Stimulated activated CD4-positive, alpha-beta T cell treated with anti-CD3 and anti-CD28 coated beads, Interleukin-2, amount 100 ng/mL, for 48 hours (primary cell): ENCODE measurements around the gene CEP350.
"Not testable (repeated sequence)": the region's sequence is repeated elsewhere in the genome, so short reads cannot be mapped to it uniquely, and the experiment has no call there.

Experiments
- DNase-seq, 2 donors: peaks; one replicate each; pipeline ENCODE4 v3.0.0-alpha.2; 2020

CEP350 gene

DNA sequence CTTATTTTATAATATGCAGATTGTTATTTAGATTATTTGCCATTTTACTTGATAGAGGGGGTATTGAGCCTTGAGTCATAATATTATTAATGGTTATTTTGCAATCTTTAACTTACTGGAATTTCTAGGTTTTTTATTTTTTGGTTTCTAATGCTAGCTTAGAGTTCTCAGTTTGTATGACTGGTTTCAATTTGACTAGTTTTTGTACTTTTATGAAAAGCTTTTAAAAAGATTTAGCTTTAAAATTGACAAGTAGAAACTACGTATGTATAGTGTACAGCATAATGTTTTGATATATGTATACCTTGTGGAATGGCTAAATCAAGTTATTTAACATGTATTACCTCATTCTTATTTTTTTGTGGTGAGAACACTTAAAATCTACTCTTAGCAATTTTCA lies 41.5 kb downstream of the CEP350 start:
- no peak for DNase-seq

DNA sequence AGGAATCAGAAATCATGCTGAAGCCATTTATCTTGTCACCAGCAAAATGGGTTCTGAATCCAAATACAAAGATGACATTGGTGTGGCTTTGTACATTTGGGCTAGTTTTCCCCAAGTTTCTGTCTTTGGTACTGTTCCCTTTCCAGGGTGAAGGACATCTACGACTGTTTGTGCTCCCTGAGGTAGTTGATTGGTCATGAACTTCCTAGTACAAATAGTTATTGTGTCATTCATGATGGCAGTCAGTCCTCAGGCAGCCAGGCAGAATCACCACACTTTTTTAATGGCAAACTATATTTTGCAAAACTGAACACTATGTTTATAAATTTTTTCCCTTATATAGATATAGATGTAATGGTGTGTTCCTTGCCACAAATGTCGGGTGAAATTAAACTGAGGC lies 46.0 kb downstream of the CEP350 start:
- no peak for DNase-seq

DNA sequence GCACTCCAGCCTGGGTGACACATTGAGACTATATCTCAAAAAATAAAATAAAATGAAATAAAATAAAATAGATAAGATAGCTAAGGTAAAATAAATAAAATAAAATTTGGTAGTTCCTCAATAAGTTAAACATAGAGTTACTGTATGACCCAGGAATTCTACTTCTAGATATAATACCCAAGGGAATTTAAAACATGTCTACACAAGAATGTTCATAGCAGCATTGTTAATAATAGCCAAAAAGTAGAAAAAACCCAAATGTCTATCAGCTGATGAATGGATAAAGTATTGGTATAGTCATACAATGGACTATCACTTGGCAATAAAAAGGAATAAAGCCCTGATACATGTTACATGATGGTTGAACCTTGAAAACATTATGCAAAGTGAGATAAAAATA lies 47.8 kb downstream of the CEP350 start:
- DNase-seq = no peak

DNA sequence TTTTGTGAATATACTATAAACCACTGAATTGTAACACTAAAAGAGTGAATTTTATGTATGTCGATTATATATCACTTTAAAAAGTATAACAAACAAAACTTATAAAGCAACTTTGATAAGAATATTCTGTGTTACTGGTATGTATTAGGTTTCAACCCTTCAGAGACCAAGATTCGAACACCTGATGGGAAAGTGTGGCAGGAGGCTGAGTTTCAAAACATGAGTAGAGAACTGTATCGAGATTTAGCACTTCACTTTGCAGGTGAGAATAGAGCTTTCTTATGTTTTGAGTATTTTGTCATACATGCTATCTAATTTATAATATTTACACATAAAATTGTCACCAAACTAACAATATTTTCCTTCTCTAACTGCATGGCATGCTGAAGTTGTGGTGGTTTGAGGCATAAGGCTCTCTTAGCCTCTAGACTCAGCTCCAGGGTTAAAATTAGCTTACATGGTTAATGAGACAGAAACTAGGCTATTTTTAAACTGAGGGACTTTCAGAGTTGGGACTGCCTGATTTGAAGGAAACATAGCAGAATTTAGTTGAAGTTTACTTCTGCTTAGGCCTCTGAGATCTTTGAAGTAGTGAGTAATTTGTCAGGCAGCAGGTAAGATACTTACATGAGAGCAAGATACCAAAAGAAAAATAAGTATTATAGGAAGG lies 48.6 kb downstream of the CEP350 start:
- DNase-seq = no peak

DNA sequence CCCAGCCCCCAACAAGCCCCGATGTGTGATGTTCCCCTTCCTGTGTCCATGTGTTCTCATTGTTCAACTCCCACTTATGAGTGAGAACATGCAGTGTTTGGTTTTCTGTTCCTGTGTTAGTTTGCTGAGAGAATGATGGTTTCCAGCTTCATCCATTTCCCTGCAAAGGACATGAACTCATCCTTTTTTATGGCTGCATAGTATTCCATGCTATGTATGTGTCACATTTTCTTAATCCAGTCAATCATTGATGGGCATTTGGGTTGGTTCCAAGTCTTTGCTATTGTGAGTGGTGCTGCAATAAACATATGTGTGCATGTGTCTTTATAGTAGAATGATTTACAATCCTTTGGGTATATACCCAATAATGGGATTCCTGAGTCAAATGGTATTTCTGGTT lies 52.2 kb downstream of the CEP350 start:
- not testable (repeated sequence) for DNase-seq

DNA sequence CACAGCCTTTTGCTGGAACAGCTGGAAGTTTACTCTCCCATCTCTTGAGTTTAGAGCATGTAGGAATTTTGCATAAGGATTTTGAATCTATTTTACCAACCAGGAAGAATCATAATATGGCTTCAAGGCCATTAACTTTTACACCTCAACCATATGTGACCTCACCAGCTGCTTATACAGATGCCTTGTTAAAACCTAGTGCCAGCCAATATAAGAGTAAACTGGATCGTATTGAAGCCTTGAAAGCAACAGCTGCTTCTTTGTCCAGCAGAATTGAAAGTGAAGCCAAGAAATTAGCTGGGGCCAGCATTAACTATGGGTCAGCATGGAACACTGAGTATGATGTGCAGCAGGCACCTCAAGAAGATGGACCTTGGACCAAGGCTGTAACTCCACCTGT lies 65.4 kb downstream of the CEP350 start:
- no peak for DNase-seq

DNA sequence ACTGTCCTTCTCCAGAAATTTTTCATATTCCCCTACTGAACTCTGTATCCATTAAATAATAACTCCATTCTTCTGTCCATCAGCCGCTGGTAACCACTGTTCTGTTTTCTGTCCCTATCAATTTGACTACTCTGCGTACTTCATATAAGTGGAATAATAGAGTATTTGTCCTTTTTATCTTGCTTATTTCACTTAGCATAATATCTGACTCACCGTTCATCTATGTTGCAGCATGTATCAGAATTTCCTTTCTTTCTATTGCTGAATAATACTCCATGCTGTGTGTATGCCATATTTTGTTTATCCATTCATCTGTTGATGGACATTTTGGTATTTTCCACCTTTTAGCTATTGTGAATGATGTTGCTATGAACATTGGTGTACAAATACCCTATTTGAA lies 71.9 kb downstream of the CEP350 start:
- no peak for DNase-seq

DNA sequence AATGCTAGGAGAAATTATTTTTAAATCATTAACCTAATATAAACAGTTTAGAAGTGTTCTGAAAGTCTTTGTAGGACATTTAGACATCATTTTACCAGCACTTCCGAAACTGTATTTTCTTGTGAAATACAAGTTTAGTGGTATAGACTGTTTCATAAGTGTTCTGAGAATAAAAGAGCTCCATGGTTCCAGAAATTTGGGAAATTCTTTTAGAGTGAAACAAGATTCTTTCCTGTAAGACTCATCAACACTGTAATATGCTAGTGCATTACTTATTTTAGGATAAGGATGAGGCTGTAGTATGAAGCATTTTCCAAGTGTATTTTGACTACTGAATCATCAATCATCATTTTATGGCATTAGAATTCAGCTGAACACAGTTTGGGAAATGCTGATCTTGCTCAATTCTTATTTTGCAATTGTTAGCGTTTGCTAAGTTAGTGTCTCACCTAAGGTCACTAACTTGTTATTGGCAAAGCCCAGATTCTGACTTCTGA lies 73.4 kb downstream of the CEP350 start:
- DNase-seq = no peak

DNA sequence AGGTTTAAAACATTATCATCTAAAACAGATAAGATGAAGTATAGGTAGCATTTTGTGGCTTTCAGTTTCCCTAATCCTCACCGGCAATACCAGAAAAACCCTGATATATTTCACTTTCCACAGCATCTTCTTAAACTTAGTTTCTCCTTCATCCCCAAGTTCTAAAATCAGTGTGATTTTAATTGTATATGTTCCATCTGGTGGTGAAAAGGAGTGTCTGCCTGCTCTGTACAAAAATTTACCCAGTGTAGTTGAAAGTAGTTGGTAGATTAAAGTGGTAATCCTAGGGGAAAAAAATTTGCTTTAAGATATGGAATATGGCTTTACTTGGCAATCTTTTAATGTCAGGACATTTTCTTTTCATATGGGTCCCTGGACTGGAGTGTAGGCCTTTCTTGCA lies 74.3 kb downstream of the CEP350 start:
- DNase-seq = no peak

DNA sequence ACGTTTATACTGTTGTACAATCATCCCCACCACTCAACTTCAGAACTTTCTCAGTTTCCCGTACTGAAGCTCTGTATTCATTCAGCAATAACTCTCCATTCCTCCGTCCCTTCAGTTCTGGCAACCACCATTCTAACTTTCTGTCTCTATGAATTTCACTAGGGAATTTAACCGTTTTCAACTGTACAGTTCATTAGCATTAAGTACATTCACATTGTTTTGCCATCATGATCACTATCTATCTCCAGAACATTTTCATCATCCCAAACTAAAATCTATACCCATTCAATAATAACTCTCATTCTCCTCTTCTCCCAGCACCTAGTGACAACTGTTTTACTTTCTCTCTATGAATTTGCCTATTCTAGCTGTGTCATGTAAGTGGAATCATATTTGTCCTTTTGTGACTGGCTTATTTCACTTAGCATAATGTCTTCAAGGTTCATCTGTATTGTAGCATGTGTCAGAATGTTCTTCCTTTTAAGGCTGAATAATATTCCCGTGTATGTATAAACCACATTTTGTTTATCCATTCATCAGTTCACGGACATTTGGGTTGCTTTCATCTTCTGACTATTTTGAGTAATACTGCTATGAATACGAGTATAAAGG lies 75.0 kb downstream of the CEP350 start:
- DNase-seq = no peak

DNA sequence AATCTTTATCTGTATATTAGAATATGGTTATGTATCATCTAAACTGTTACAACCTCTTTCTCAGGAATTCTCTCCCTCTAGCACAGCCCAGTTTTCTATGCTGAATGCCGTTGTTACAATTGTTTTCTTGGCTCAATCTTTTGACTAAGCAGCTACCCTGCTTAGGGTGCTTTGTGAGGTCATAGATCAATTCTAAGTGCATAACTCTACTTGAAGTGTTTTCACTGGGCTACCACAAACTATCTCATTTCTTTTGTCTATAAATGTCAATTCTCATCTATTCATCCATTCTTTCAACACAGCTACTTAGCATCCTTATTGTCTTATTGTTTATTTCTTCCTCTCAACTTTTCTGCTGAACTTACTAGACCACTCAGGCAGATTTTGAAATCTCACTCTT lies 77.1 kb downstream of the CEP350 start:
- DNase-seq = no peak

DNA sequence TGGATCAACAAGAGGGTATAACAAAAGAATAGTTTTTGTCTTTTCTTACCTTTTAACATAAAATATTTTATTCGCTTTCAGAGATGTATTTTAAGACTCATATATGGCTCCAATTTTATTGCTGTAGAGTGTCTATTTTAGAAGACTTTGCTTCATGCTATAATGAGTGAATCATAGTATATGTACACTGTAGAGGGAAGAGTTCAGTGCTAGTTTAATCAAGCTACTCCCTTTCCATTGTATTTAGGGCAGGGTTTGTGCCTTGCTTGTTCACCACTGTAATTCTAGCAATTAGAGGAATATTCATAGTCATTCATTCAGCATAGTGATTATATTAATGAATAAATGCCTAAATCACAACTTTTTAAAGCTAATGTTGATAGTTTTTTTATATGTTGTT lies 78.8 kb downstream of the CEP350 start:
- DNase-seq = no peak

DNA sequence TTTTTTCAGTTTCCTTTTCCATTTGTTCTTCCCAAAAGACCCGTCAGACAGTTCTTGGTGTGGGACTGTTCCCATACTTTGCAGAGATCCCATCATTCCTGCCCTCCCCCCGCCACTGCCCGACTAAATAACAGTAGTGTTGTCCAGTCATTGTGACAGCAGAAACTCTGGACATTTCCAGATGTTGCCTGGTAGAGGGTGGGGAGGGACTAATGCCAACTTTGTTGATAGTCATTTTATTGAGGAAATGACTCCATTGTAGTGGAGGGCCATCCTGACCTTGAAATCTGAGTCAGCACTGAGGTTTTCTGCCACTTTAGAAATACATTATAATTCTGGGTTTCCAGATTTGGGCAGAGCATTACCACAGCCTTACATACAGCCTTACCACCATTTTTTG lies 85.4 kb downstream of the CEP350 start:
- DNase-seq = no peak

DNA sequence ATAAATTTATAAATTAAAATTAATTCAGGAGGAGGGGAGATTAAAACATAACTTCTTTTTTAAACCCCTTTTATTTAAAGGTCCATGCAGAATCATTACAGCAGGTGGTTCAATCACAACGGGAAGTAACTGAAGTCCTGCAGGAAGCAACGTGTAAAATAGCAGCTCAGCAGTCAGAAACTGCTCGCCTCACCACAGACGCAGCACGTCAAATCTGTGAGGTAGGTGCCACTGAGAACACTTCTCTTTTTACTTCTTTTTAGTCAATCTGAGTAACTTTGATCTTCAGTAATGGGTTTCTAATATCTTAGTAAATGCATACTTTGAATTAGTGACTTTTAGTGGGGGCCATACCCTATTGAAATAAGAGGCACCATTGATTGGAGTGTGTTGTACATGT lies 87.0 kb downstream of the CEP350 start:
- no peak for DNase-seq

DNA sequence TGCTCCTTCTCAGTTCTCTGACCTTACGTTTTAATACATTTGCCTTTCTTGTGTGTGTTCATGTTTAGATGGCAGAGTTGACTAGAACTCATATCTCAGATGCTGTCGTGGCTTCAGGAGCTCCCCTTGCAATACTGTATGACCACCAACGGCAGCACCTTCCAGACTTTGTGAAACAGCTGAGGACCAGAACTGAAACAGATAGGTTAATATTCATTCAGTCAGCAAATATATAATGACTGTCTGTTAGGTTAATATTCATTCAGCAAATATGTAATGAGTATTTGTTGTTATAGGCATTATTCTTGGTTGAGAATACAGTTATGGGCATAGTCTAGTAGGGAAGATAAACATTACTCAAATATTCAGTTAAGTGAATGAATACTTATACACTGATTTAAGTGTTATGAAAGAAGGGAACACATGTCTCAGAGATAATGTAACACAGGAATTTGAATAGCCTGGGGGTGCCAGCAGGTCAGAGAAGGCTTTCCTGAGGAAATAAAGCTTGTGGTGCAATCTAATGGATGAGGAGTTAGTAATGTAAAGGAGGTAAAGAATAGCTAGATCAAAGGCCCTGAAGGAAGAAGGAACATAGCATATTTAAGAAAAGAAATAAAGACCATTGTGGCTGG lies 88.5 kb downstream of the CEP350 start:
- DNase-seq = no peak

DNA sequence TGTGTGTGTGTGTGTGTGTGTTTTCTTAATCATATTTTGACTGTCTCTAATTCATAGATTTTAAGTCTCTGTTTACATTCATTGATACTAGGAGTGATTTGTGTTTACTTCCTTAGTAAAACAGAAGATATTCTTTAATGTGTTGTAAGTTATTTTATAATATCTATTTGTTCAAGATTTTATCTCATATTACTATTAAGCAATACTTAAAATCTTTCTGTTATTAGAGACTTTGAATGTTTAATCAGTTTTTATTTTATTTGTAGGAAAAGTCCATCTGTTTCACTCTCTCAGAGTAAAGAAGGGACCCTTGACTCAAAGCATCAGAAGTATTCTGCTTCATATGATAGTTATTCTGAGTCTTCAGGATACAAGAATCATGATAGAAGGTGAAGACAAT lies 89.2 kb downstream of the CEP350 start:
- no peak for DNase-seq

DNA sequence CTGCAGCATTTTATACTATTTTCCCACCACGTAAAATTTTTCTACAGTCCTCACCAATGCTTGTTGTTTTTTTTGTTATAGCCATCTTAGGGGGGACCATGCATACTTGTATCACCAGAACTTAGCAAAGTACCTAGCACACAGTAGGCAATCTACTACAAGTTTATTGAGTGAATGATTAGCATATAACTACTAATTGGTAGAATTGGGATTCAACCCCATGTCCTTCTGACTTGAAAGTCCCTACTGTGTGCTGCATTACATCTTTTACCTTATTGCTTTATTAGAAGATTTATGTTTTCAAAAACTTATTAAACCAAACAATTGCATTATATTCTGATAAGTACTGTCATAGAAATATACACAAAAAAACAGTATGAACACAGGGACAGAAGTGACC lies 92.1 kb downstream of the CEP350 start:
- no peak for DNase-seq

DNA sequence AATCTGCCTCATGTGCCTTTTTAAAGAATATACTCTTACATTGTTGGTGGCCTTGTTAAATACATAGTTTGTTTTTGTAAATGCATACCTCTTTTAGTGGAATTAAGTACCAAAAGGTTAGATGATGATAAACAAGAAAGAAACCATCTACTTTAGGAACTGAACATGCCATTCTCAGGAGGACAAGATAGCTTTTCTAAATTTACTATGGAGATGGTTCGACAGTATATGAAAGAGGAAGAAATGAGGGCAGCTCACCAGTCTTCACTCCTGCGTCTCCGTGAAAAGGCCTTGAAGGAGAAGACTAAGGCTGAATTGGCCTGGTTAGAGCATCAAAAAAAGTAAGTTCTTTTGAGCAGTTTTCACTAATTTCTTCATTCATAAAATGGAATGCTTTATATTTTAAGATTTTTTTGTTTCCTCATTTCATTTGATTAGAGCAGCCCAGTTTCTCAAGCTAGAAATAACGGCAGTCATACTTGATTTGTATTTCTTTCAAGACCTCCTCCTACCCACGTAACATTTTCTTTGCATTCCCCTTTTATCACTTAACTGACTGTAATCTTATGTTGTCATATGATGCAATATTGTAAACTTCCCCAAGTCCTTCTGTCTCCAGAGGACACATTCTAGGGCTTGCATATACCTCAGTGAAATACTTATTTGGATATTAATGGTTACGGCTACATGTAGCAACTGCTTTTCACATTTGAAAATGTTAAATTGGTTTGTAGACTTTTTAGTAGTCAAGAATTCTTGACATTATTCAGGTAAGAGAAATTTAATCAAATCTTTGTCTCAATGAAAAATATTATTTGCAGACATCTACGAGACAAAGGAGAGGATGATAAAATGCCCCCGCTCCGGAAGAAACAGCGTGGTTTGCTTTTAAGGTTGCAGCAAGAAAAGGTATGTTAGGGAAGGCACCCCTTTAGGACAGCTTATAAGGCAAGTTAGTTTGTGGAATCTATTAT lies 99.3 kb downstream of the CEP350 start:
- DNase-seq = no peak

DNA sequence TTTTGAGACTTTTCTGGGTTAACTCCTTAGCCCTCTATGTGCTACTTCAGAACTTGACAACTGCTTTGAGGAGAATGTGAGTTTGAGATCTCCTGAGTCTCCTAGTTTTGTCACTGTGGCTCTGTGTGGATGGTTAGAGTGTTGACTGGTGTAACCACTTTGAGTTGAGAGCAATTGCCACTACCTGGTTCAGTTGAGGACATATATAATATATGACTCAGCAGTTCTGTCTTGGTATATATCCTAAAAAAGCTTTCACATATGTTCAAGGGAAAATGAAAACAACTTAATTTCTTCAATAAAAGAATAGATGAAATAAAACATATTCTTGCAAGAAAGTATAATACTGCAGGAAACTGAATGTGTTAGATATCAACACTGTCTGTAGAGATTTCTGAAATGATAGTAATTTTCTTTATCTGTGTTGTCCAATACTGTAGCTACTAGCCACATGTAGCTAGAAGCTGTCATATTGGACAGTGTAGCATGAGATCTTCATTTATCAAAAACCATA lies 103.3 kb downstream of the CEP350 start:
- DNase-seq = no peak

DNA sequence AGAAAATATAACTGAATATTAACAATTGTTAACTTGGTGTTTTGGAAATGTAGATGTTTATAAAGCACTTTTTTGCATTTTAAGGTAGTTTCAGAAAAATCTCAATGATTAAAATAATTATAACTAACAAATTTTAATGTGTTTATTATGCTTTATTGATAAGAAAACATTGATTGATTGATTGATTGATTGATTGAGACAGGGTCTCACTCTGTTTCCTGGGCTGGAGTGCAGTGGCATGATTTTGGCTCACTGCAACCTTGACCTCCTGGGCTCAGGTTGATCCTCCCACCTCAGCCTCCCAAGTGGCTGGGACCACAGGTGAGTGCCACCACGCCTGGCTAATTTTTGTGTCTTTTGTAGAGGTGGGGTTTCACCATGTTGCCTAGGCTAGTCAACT lies 106.4 kb downstream of the CEP350 start:
- no peak for DNase-seq

DNA sequence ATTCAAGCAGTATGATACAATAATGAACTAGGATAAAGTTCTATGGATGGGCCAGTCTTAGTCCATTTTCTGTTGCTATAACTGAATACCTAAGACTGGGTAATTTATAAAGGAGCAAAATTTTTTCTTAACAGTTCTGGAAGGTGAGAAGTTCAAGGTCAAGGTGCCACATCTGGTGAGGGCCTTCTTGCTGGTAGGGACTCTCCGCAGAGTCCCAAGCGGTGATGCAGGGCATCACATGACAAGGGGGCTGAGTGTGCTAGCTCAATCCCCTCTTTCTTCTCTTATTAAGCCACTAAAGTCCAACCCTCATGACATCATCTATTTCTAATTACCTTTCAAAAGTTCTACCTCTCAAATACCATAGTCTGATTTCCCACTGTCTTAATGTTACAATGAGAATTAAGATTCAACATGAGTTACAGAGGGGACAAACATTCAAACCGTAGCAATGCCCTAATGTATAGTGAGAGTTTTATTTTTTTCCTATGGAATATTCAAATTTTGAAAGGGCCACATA lies 107.9 kb downstream of the CEP350 start:
- no peak for DNase-seq

DNA sequence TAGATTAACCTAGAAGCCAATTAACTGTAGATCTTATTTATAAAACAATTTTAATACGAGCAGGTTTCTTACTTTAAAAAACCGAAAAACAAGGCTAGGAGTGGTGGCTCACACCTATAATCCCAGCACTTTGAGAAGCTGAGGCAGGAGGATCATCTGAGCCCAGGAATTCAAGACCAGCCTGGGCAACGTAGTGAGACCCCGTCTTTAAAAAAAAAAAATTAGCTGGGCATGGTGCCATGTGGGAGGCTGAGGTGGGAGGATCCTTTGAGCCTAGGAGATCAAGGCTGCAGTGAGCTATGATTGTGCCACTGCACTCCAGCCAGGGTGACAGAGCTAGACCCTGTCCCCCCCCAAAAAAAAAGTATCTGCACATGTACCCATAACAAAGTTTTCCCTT lies 110.8 kb downstream of the CEP350 start:
- DNase-seq = no peak

DNA sequence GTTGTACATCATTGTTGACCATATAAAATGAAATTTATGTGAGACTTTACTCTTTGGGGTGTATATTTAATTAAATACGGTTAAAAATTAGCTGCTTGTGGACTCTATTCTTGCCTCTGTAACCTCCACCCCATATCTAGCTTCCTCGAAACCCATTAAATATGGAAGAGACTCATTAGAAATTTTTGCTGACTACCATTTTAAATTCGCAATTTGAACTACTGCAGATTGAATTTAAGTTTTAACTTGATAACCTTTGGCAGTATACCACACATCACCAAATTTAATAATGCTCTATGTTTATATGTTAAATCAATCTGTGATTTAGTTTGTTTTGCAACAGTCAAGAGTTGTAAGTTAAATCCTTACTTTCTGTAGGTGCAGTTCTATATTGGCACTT lies 111.5 kb downstream of the CEP350 start:
- DNase-seq = no peak
